ENCODE measurements around the gene PAPPA. TPM values are rescaled to one million over a fixed set of nuclear protein-coding genes. Genes with fewer than 3 reads are reported as not detected.

Gene PAPPA
- total and polyA plus RNA-seq, 3 experiments from 2014 or later: not detected

- no peaks in the 10 kb centered on the region for H3K9me3 ChIP-seq (ENCODE audit: low read length)
- Mint-ChIP-seq H3K4me3 (no peak overlapping the region), H3K9me3 (no peaks in the 10 kb centered on the region), H3K27ac (no peak overlapping the region), H3K36me3 (peaks cover 9 to 26% (median 16%) of the 10 kb centered on the region in 3 donors), H3K27me3 (no peaks in the 10 kb centered on the region), H3K4me1 (no peaks in the 10 kb centered on the region)
- no peak for DNase-seq
- no peaks in the 10 kb centered on the region for H3K27me3 ChIP-seq (ENCODE audit: insufficient read depth, low read length, poor library complexity, severe bottlenecking)
- CTCF ChIA-PET: no interaction called here
- H3K4me3 ChIP-seq (ENCODE audit: low read length): no peak overlapping the region
- POLR2A ChIA-PET: no interaction called here
- H3K4me1 ChIP-seq (ENCODE audit: insufficient read depth, low read length): no peaks in the 10 kb centered on the region
- H3K27ac ChIP-seq (ENCODE audit: low read depth, low read length): no peak overlapping the region
- H3K36me3 ChIP-seq (ENCODE audit: insufficient read depth, low read length): no peaks in the 10 kb centered on the region
These were observed 267.5 kb downstream of the PAPPA start for GRCh38 chr9:116420993-116421538.

- no peak for DNase-seq
- POLR2A ChIA-PET: no interaction called here
These were observed 268.8 kb downstream of the PAPPA start for GRCh38 chr9:116422119-116422979.

GRCh38 chr9:116423149-116423548 lies 269.6 kb downstream of the PAPPA start:
- Mint-ChIP-seq H3K4me3 (no peak overlapping the region), H3K27ac (no peak overlapping the region), H3K36me3 (peaks cover 13 to 39% (median 13%) of the 10 kb centered on the region in 3 donors), H3K27me3 (no peaks in the 10 kb centered on the region), H3K4me1 (no peaks in the 10 kb centered on the region), H3K9me3 (no peaks in the 10 kb centered on the region)
- DNase-seq: no peak
- Histone ChIP-seq H3K36me3 (ENCODE audit: insufficient read depth, low read length) (no peaks in the 10 kb centered on the region), H3K27ac (ENCODE audit: low read depth, low read length) (no peak overlapping the region), H3K9me3 (ENCODE audit: low read length) (no peaks in the 10 kb centered on the region), H3K27me3 (ENCODE audit: insufficient read depth, low read length, poor library complexity, severe bottlenecking) (no peaks in the 10 kb centered on the region), H3K4me3 (ENCODE audit: low read length) (no peak overlapping the region), H3K4me1 (ENCODE audit: insufficient read depth, low read length) (no peaks in the 10 kb centered on the region)
- CTCF ChIA-PET: no interaction called here
- POLR2A ChIA-PET: no interaction called here

More at GRCh38 chr9:116422119-116422979, 268.8 kb downstream of the PAPPA start:
- Mint-ChIP-seq H3K27me3 (no peaks in the 10 kb centered on the region), H3K4me1 (no peaks in the 10 kb centered on the region), H3K36me3 (peaks cover 12 to 35% (median 15%) of the 10 kb centered on the region in 3 donors), H3K27ac (no peak overlapping the region), H3K9me3 (no peaks in the 10 kb centered on the region), H3K4me3 (no peak overlapping the region)
- Histone ChIP-seq H3K36me3 (ENCODE audit: insufficient read depth, low read length) (no peaks in the 10 kb centered on the region), H3K27ac (ENCODE audit: low read depth, low read length) (peak overlapping the region; percentile 31), H3K4me1 (ENCODE audit: insufficient read depth, low read length) (no peaks in the 10 kb centered on the region), H3K4me3 (ENCODE audit: low read length) (no peak overlapping the region), H3K27me3 (ENCODE audit: insufficient read depth, low read length, poor library complexity, severe bottlenecking) (no peaks in the 10 kb centered on the region), H3K9me3 (ENCODE audit: low read length) (no peaks in the 10 kb centered on the region)
- CTCF ChIA-PET: no interaction called here

- no peak overlapping the region for H3K27ac Mint-ChIP-seq
- Histone ChIP-seq H3K9me3 (ENCODE audit: low read length) (no peaks in the 10 kb centered on the region), H3K36me3 (ENCODE audit: insufficient read depth, low read length) (no peaks in the 10 kb centered on the region), H3K4me1 (ENCODE audit: insufficient read depth, low read length) (no peaks in the 10 kb centered on the region), H3K4me3 (ENCODE audit: low read length) (no peak overlapping the region), H3K27me3 (ENCODE audit: insufficient read depth, low read length, poor library complexity, severe bottlenecking) (no peaks in the 10 kb centered on the region), H3K27ac (ENCODE audit: low read depth, low read length) (no peak overlapping the region)
- H3K9me3 Mint-ChIP-seq: no peaks in the 10 kb centered on the region
- ChIA-PET CTCF (no interaction called here), POLR2A (no interaction called here)
- no peak for DNase-seq
- H3K4me3 Mint-ChIP-seq: no peak overlapping the region
- peaks cover 8 to 32% (median 11%) of the 10 kb centered on the region in 3 donors for H3K36me3 Mint-ChIP-seq
- H3K27me3 Mint-ChIP-seq: no peaks in the 10 kb centered on the region
- H3K4me1 Mint-ChIP-seq: no peaks in the 10 kb centered on the region
These were observed 271.7 kb downstream of the PAPPA start for GRCh38 chr9:116425244-116425643.

- Mint-ChIP-seq H3K27ac (no peak overlapping the region), H3K9me3 (no peaks in the 10 kb centered on the region), H3K36me3 (peaks cover 9 to 21% (median 15%) of the 10 kb centered on the region in 3 donors), H3K4me1 (no peaks in the 10 kb centered on the region), H3K27me3 (no peaks in the 10 kb centered on the region), H3K4me3 (no peak overlapping the region)
- ChIA-PET CTCF (no interaction called here), POLR2A (no interaction called here)
- DNase-seq: no peak
- Histone ChIP-seq H3K36me3 (ENCODE audit: insufficient read depth, low read length) (no peaks in the 10 kb centered on the region), H3K4me3 (ENCODE audit: low read length) (no peak overlapping the region), H3K27ac (ENCODE audit: low read depth, low read length) (no peak overlapping the region), H3K4me1 (ENCODE audit: insufficient read depth, low read length) (no peaks in the 10 kb centered on the region), H3K9me3 (ENCODE audit: low read length) (no peaks in the 10 kb centered on the region), H3K27me3 (ENCODE audit: insufficient read depth, low read length, poor library complexity, severe bottlenecking) (no peaks in the 10 kb centered on the region)
These were observed 277.3 kb downstream of the PAPPA start for GRCh38 chr9:116430849-116431248.

GRCh38 chr9:116432051-116432450 lies 278.5 kb downstream of the PAPPA start:
- H3K4me3 ChIP-seq (ENCODE audit: low read length): no peak overlapping the region
- no peaks in the 10 kb centered on the region for H3K4me1 ChIP-seq (ENCODE audit: insufficient read depth, low read length)
- CTCF ChIA-PET: no interaction called here
- H3K27ac ChIP-seq (ENCODE audit: low read depth, low read length): no peak overlapping the region
- Mint-ChIP-seq H3K27ac (no peak overlapping the region), H3K27me3 (no peaks in the 10 kb centered on the region), H3K9me3 (peaks cover 0 to 2% (median 0%) of the 10 kb centered on the region in 5 donors), H3K4me1 (no peaks in the 10 kb centered on the region), H3K36me3 (peaks cover 8 to 15% (median 12%) of the 10 kb centered on the region in 3 donors), H3K4me3 (no peak overlapping the region)
- no peaks in the 10 kb centered on the region for H3K9me3 ChIP-seq (ENCODE audit: low read length)
- no peaks in the 10 kb centered on the region for H3K36me3 ChIP-seq (ENCODE audit: insufficient read depth, low read length)
- POLR2A ChIA-PET: no interaction called here
- no peak for DNase-seq
- no peaks in the 10 kb centered on the region for H3K27me3 ChIP-seq (ENCODE audit: insufficient read depth, low read length, poor library complexity, severe bottlenecking)

- no peaks in the 10 kb centered on the region for H3K4me1 Mint-ChIP-seq
- H3K27me3 Mint-ChIP-seq: no peaks in the 10 kb centered on the region
- H3K4me3 Mint-ChIP-seq: no peak overlapping the region
- Histone ChIP-seq H3K4me3 (ENCODE audit: low read length) (no peak overlapping the region), H3K36me3 (ENCODE audit: insufficient read depth, low read length) (no peaks in the 10 kb centered on the region), H3K27ac (ENCODE audit: low read depth, low read length) (no peak overlapping the region), H3K4me1 (ENCODE audit: insufficient read depth, low read length) (no peaks in the 10 kb centered on the region), H3K9me3 (ENCODE audit: low read length) (no peaks in the 10 kb centered on the region), H3K27me3 (ENCODE audit: insufficient read depth, low read length, poor library complexity, severe bottlenecking) (no peaks in the 10 kb centered on the region)
- no peak overlapping the region for H3K27ac Mint-ChIP-seq
- H3K36me3 Mint-ChIP-seq: peaks cover 20 to 31% (median 22%) of the 10 kb centered on the region in 3 donors
- CTCF ChIA-PET: no interaction called here
- no peak for DNase-seq
- H3K9me3 Mint-ChIP-seq: peaks cover 0 to 6% (median 0%) of the 10 kb centered on the region in 5 donors
- POLR2A ChIA-PET: no interaction called here
These were observed 280.7 kb downstream of the PAPPA start for GRCh38 chr9:116434314-116434713.

GRCh38 chr9:116435706-116436105 lies 282.1 kb downstream of the PAPPA start:
- peaks cover 0 to 6% (median 0%) of the 10 kb centered on the region in 5 donors for H3K9me3 Mint-ChIP-seq
- no peaks in the 10 kb centered on the region for H3K27me3 Mint-ChIP-seq
- Histone ChIP-seq H3K27me3 (ENCODE audit: insufficient read depth, low read length, poor library complexity, severe bottlenecking) (no peaks in the 10 kb centered on the region), H3K9me3 (ENCODE audit: low read length) (no peaks in the 10 kb centered on the region), H3K27ac (ENCODE audit: low read depth, low read length) (no peak overlapping the region), H3K4me3 (ENCODE audit: low read length) (no peak overlapping the region), H3K36me3 (ENCODE audit: insufficient read depth, low read length) (no peaks in the 10 kb centered on the region), H3K4me1 (ENCODE audit: insufficient read depth, low read length) (no peaks in the 10 kb centered on the region)
- DNase-seq: no peak
- H3K4me1 Mint-ChIP-seq: no peaks in the 10 kb centered on the region
- no peak overlapping the region for H3K4me3 Mint-ChIP-seq
- ChIA-PET CTCF (no interaction called here), POLR2A (no interaction called here)
- H3K36me3 Mint-ChIP-seq: peaks cover 30 to 45% (median 32%) of the 10 kb centered on the region in 3 donors
- H3K27ac Mint-ChIP-seq: peak overlapping the region in 1 of 8 donors; percentile 73
